ENCODE data around the gene RBFOX2.

RBFOX2 gene

GRCh38 chr22:35719212-35719875, 309.3 kb downstream of the RBFOX2 start:
- TF ChIP-seq MAX (IDR thresholded peaks at IDR 0.05; ENCODE audit: low read depth, low read length): no peak
- peak; percentile 23 for TF ChIP-seq CTCF (IDR thresholded peaks at IDR 0.05; ENCODE audit: low read depth, low read length)
- H3K4me3 ChIP-seq (ENCODE audit: low read depth, low read length): no peak overlapping the region
- DNase-seq (ENCODE audit: low read depth): peak; percentile 25

- TF ChIP-seq CTCF (IDR thresholded peaks at IDR 0.05; ENCODE audit: low read depth, low read length) (no peak), POLR2A (IDR thresholded peaks at IDR 0.05; ENCODE audit: extremely low read depth, insufficient read length) (no peak), MAX (IDR thresholded peaks at IDR 0.05; ENCODE audit: low read depth, low read length) (no peak), MYC (IDR thresholded peaks at IDR 0.05; ENCODE audit: low read depth, low read length) (no peak)
- no peak within 1 kb of the TSS for H3K4me3 ChIP-seq (ENCODE audit: low read depth, low read length)
- no peak for DNase-seq (ENCODE audit: low read depth)
These were observed 311.1 kb downstream of the RBFOX2 start, which contains the start of gene APOL5 for GRCh38 chr22:35717572-35717971. APOL5 (plus strand) TSS chr22:35717872; CDS start chr22:35717872, 0 bp downstream.

- peak; percentile 30 for DNase-seq (ENCODE audit: low read depth)
- TF ChIP-seq CTCF (IDR thresholded peaks at IDR 0.05; ENCODE audit: low read depth, low read length): peak; percentile 15
- no peak for TF ChIP-seq MAX (IDR thresholded peaks at IDR 0.05; ENCODE audit: low read depth, low read length)
- H3K4me3 ChIP-seq (ENCODE audit: low read depth, low read length): no peak overlapping the region
These were observed 316.0 kb downstream of the RBFOX2 start for GRCh38 chr22:35712672-35713071.

- TF ChIP-seq POLR2A (IDR thresholded peaks at IDR 0.05; ENCODE audit: extremely low read depth, insufficient read length) (no peak), MYC (IDR thresholded peaks at IDR 0.05; ENCODE audit: low read depth, low read length) (no peak), MAX (IDR thresholded peaks at IDR 0.05; ENCODE audit: low read depth, low read length) (no peak), CTCF (IDR thresholded peaks at IDR 0.05; ENCODE audit: low read depth, low read length) (no peak)
- no peak overlapping the region for H3K4me3 ChIP-seq (ENCODE audit: low read depth, low read length)
- no peak for DNase-seq (ENCODE audit: low read depth)
These were observed 317.3 kb downstream of the RBFOX2 start for GRCh38 chr22:35711336-35711735.

DNA sequence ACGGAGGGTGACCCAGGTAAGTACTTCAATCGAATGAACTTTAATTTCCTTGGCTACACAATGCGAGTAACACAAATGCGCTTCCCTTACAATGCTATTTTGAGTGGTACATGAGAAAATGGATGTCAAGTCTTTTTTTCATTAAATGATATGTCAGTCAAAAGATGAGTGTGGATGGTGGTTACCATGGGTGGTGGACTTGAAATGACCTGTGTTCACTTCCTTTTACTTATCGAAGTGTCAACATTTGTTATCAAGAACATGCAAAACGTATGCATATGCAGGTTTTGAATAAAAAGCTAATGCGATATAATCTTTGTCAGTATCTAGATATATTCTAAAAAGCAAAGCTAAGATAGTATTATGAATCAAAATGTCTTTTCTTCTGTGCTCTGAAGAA, 319.7 kb downstream of the RBFOX2 start:
- no peak for DNase-seq (ENCODE audit: low read depth)
- H3K4me3 ChIP-seq (ENCODE audit: low read depth, low read length): no peak overlapping the region
- TF ChIP-seq MYC (IDR thresholded peaks at IDR 0.05; ENCODE audit: low read depth, low read length): no peak
- no peak for TF ChIP-seq POLR2A (IDR thresholded peaks at IDR 0.05; ENCODE audit: extremely low read depth, insufficient read length)
- no peak for TF ChIP-seq MAX (IDR thresholded peaks at IDR 0.05; ENCODE audit: low read depth, low read length)
- no peak for TF ChIP-seq CTCF (IDR thresholded peaks at IDR 0.05; ENCODE audit: low read depth, low read length)
